Pancreas (tissue), 10 donors: ENCODE measurements around the gene COL4A6. TPM values are rescaled to one million over a fixed set of nuclear protein-coding genes. Genes with fewer than 3 reads are reported as not detected.

ENCODE experiments used
- ATAC-seq, 4 donors: fragments of 200-7000 bp; cut with Tn5 transposase; one replicate each; pipeline versions ENCODE4 v1.8.0 to v1.9.1; 2020; ENCODE audit warnings: mild to moderate bottlenecking in 4 of 4, moderate library complexity in 4 of 4
- DNase-seq, 6 donors: peaks; one replicate each; pipeline ENCODE4 v3.0.0-alpha.2; 2020
- FAIRE-seq: peaks from 2 replicates; lab custom pipeline; 2012; peaks lifted over from hg19 to GRCh38; lab: Jason Lieb, UNC
- H3K27ac ChIP-seq, 4 donors: fragments of 200-600 bp; sonication (generic); 1 replicate in 3 of 4; 2 replicates in 1 of 4; pipeline versions ENCODE4 v1.5.0 to v1.8.0; 2020
- H3K27me3 ChIP-seq, 4 donors: fragments of 200-600 bp; one replicate each; pipeline ENCODE4 v1.8.0; 2021
- H3K36me3 ChIP-seq, 3 donors: fragments of 200-600 bp; sonication (generic) in 1 of 3; one replicate each; pipeline versions ENCODE4 v1.5.0 to v1.8.0; 2020 to 2021
- H3K4me1 ChIP-seq, 3 donors: fragments of 200-600 bp; one replicate each; pipeline ENCODE4 v1.8.0; 2021
- H3K4me3 ChIP-seq, 4 donors: fragments of 200-600 bp; sonication (generic) in 2 of 4; one replicate each; pipeline versions ENCODE4 v1.5.0 to v1.8.0; 2020 to 2021
- H3K9me3 ChIP-seq, 4 donors: fragments of 200-600 bp; one replicate each; pipeline ENCODE4 v1.8.0; 2021
- CTCF ChIP-seq, 4 donors: fragments of 200-600 bp; sonication (generic) in 3 of 4; IDR thresholded peaks; one replicate each; pipeline versions ENCODE4 v1.5.0 to v1.8.0; 2021; ENCODE audit warnings: antibody characterized with exemption in 4 of 4
- WGBS, 2 donors: extraction: QIAGEN DNeasy Blood & Tissue Kit; methylation state at CpG; one replicate each; pipeline ENCODE4 v1.1.7; 2013; 5-methylcytosine and 5-hydroxymethylcytosine counted together
- intact Hi-C, 3 donors: fragments of 100-400 bp; cut with DNase I; formaldehyde crosslinking; loops; one replicate each; pipeline versions ENCODE4 v1.11.1 to v1.14.2; 2022
- polyA plus RNA-seq, 2 donors: library from polyadenylated mRNA; stranded (reverse); fragments of 200-250 nt; gene quantifications; one replicate each; pipeline ENCODE4 v1.2.3, GENCODE V29; 2013
- total RNA-seq, 6 donors: library from RNA; stranded (reverse); fragmentation: NEBNext Ultra II Directional in 4 of 6; extraction: Animal tissue kit (Norgen Biotek cat#: 25700) in 4 of 6; gene quantifications; one replicate each; pipeline versions ENCODE4 v1.2.1 to v1.2.4, GENCODE V29; 2021 to 2023
- donor health status: healthy with polysubstance abuse.
- donor health status: DM: no; HTN: no; CAD: no; lungs with moderate emphysema.
- donor health status: DM: no; HTN: no; CAD: no.
- donor health status: control.
- donor health status: control.
- donor health status: Bipolar disorder and iron deficiency.
- donor health status: DM: yes; HTN: yes; CAD: no.
- donor health status: DM: no; HTN: no; CAD: no.
- donor health status: DM: no; HTN: no; CAD: no.
- donor health status: DM: yes; HTN: yes; CAD: no.

COL4A6 gene
- total and polyA plus RNA-seq, 8 donors: 0.06 to 0.25 (median 0.10) TPM; not detected in 2

- DNase-seq (no peak), FAIRE-seq (no peak), ATAC-seq (no peak)
- H3K4me3 ChIP-seq: no peak overlapping the region
- H3K27ac ChIP-seq: no peak overlapping the region
- intact Hi-C loops: no loop called here
- 55 to 57% methylated on average over 1 of the region's 1 CpG for WGBS, 2 donors
- H3K9me3 ChIP-seq: no peaks in the 10 kb centered on the region
- H3K4me1 ChIP-seq: no peaks in the 10 kb centered on the region
- peaks cover 0 to 7% (median 0%) of the 10 kb centered on the region in 4 donors for H3K27me3 ChIP-seq
- no peak for TF ChIP-seq CTCF (IDR thresholded peaks at IDR 0.05)
- no peaks in the 10 kb centered on the region for H3K36me3 ChIP-seq
Measured at GRCh38 chrX:108344216-108344615, 94.0 kb downstream of the COL4A6 start.

GRCh38 chrX:108341947-108342346 lies 96.3 kb downstream of the COL4A6 start:
- Histone ChIP-seq H3K4me3 (no peak overlapping the region), H3K36me3 (no peaks in the 10 kb centered on the region), H3K27me3 (peaks cover 0 to 7% (median 3%) of the 10 kb centered on the region in 4 donors), H3K9me3 (no peaks in the 10 kb centered on the region), H3K27ac (no peak overlapping the region), H3K4me1 (no peaks in the 10 kb centered on the region)
- no peak for ATAC-seq
- intact Hi-C loops: no loop called here
- DNase-seq: no peak
- no peak for TF ChIP-seq CTCF (IDR thresholded peaks at IDR 0.05)
- whole genome bisulfite sequencing, 2 donors: 30 to 46% methylated on average over 1 of the region's 1 CpG
- no peak for FAIRE-seq

GRCh38 chrX:108332281-108332680 lies 105.9 kb downstream of the COL4A6 start:
- TF ChIP-seq CTCF (IDR thresholded peaks at IDR 0.05): no peak
- no peak overlapping the region for H3K4me3 ChIP-seq
- H3K4me1 ChIP-seq: no peaks in the 10 kb centered on the region
- H3K27me3 ChIP-seq: peaks cover 0 to 12% (median 2%) of the 10 kb centered on the region in 4 donors
- ATAC-seq: no peak
- no peak overlapping the region for H3K27ac ChIP-seq
- intact Hi-C loops: no loop called here
- no peak for DNase-seq
- no peak for FAIRE-seq
- 73 to 92% methylated on average over 1 of the region's 1 CpG for WGBS, 2 donors
- H3K9me3 ChIP-seq: no peaks in the 10 kb centered on the region
- H3K36me3 ChIP-seq: no peaks in the 10 kb centered on the region

- no peak overlapping the region for H3K4me3 ChIP-seq
- intact Hi-C loops: no loop called here
- H3K27me3 ChIP-seq: peaks cover 0 to 10% (median 2%) of the 10 kb centered on the region in 4 donors
- no peak for TF ChIP-seq CTCF (IDR thresholded peaks at IDR 0.05)
- H3K4me1 ChIP-seq: no peaks in the 10 kb centered on the region
- DNase-seq (no peak), FAIRE-seq (no peak), ATAC-seq (no peak)
- H3K27ac ChIP-seq: no peak overlapping the region
- H3K9me3 ChIP-seq: no peaks in the 10 kb centered on the region
- 45 to 59% methylated on average over 7 of the region's 7 CpGs for WGBS, 2 donors
- no peaks in the 10 kb centered on the region for H3K36me3 ChIP-seq
Measured at GRCh38 chrX:108331126-108331909, 106.9 kb downstream of the COL4A6 start.

GRCh38 chrX:108323751-108324150 lies 114.5 kb downstream of the COL4A6 start:
- no peak for ATAC-seq
- Histone ChIP-seq H3K36me3 (no peaks in the 10 kb centered on the region), H3K27ac (no peak overlapping the region), H3K27me3 (peaks cover 0 to 10% (median 0%) of the 10 kb centered on the region in 4 donors), H3K4me3 (no peak overlapping the region), H3K4me1 (no peaks in the 10 kb centered on the region), H3K9me3 (no peaks in the 10 kb centered on the region)
- DNase-seq: no peak
- TF ChIP-seq CTCF (IDR thresholded peaks at IDR 0.05): no peak
- 47 to 50% methylated on average over 5 of the region's 5 CpGs for WGBS, 2 donors
- intact Hi-C loops: no loop called here
- FAIRE-seq: peak; percentile 64
